ENCODE measurements around the gene ISYNA1. TPM values are rescaled to one million over a fixed set of nuclear protein-coding genes. Genes with fewer than 3 reads are reported as not detected.

Gene ISYNA1
- total and polyA plus RNA-seq, 2 of the 8 experiments (the other 6 are each of a cell fraction or from before 2014, with no cell fraction given): 207 to 264 TPM

DNA sequence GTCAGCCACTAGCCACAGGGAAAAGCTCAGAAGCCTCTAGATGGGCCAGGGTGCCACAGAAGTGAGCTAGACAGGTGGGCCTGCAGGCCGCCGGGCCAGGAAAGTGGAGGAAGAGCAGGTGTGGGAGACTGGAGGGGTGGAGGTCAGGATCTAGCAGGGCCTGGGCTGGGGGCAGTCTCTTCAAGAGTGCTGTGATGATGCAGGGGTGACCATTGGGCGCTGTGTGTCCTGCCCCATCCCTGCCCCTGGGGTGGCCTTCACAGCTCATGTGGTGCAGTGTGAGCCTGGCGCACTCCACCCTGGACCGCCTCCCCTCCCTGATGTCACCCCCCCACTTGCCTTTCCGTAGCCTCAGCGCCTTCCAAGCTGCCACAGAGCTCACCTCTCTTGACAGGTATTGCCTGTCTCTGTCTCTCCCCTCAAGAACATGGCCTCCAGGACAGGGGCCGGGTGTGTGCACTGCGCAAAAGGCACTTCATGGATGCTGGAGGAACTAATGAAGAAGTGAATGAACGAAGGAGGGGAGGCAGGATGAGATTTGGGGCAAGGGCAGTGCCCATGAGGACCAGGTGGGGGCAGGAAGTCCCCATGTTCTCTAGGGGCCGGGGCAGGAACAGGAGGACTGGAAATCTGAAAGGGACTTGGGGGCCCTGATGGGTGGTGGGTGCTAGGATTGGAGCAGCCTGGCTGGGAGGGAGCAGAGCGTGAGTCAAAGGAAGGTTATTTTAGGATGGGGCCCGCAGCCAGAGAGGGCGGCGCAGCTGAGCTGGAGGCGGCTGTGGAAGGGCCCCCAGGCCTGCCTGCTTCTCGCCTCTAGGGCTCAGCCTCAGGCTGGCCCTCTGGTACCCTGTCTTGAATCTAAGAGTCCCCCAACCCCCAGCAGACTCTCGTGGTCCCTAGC is 12.2 kb downstream of the ISYNA1 start (continued):
- TF ChIP-seq RAD21 (IDR thresholded peaks at IDR 0.05 in 1 of 2, conservative IDR thresholded peaks at IDR 0.05 in 1 of 2; ENCODE audit: low read depth in 2 of 2, low read length in 2 of 2) (peak; percentile 5 to 12; a peak in 1 of 4 replicates), BACH1 (IDR thresholded peaks at IDR 0.05; ENCODE audit: low read length) (no peak), TAF1 (IDR thresholded peaks at IDR 0.05; ENCODE audit: low read depth, low read length) (no peak), HDAC6 (IDR thresholded peaks at IDR 0.05; ENCODE audit: low read depth, low read length) (no peak), MAFK (IDR thresholded peaks at IDR 0.05; ENCODE audit: low read depth, low read length) (no peak), CBX8 (IDR thresholded peaks at IDR 0.05; ENCODE audit: borderline replicate concordance, low read depth, low read length) (no peak)
- TF ChIP-seq, protein P1, sequence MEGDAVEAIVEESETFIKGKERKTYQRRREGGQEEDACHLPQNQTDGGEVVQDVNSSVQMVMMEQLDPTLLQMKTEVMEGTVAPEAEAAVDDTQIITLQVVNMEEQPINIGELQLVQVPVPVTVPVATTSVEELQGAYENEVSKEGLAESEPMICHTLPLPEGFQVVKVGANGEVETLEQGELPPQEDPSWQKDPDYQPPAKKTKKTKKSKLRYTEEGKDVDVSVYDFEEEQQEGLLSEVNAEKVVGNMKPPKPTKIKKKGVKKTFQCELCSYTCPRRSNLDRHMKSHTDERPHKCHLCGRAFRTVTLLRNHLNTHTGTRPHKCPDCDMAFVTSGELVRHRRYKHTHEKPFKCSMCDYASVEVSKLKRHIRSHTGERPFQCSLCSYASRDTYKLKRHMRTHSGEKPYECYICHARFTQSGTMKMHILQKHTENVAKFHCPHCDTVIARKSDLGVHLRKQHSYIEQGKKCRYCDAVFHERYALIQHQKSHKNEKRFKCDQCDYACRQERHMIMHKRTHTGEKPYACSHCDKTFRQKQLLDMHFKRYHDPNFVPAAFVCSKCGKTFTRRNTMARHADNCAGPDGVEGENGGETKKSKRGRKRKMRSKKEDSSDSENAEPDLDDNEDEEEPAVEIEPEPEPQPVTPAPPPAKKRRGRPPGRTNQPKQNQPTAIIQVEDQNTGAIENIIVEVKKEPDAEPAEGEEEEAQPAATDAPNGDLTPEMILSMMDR (IDR thresholded peaks at IDR 0.05; ENCODE audit: control extremely low read depth in 1 of 3, insufficient read depth in 1 of 3, low read depth in 1 of 3, low read length in 3 of 3): peak in 1 of 3 experiments; percentile 7; a peak in 1 of 4 replicates
